HL-60/S4 treated with retinoic acid at 250 ng/mL for 4 days and 3 days (cell line): Measurements from ENCODE around the gene CHN2.

Source experiments
- in situ Hi-C: fragments of 300-500 bp; cut with MboI; formaldehyde crosslinking; loops from 2 replicates; pipeline ENCODE4 v1.7.0; 2022; ENCODE audit warnings: low sequenced_read_pairs

The CHN2 gene

GRCh38 chr7:29216128-29216527 is 21.6 kb downstream of the CHN2 start:
- in situ Hi-C loops: no loop called here

GRCh38 chr7:29217113-29217512 is 22.5 kb downstream of the CHN2 start:
- in situ Hi-C loops: no loop called here

DNA sequence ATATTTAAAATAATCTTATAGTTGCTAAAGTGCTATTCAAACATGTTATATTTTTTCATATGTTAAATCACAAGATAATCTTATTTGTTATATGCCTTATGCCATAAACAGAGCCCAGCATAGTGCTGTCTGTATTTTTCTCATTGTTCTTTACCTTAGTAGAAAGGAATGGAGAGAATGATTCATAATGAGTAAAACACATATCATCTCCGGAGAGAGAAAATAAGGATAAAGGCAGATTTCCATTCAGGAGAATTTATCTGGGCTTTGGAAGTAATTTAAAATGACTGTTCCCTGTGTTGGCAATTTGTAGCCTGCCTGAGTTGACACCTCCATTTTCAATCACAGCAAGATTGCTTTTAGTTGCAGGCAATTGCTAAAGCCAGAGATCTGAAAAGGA is 30.2 kb downstream of the CHN2 start:
- in situ Hi-C loops: no loop called here

- in situ Hi-C loops: no loop called here
Observed at GRCh38 chr7:29228289-29229011, 33.9 kb downstream of the CHN2 start.

DNA sequence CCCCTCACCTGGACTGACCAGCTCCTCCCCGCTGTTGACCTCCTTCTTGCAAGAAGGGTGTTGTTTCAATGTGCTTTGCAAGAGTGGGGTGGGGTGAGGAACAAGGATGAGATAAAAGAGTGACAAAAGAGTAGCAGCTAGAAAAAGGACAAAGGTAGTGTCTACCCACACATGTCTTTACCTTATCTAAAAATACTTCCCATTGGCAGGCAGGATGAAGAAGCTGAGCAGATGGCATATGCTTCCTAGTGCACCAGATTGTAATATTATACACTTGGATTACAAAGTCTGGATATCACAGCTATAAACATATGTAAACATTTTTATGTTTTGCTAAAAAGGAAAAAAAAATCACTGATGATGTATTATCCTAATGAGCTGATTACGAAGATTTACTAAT is 34.5 kb downstream of the CHN2 start:
- in situ Hi-C loops: no loop called here

DNA sequence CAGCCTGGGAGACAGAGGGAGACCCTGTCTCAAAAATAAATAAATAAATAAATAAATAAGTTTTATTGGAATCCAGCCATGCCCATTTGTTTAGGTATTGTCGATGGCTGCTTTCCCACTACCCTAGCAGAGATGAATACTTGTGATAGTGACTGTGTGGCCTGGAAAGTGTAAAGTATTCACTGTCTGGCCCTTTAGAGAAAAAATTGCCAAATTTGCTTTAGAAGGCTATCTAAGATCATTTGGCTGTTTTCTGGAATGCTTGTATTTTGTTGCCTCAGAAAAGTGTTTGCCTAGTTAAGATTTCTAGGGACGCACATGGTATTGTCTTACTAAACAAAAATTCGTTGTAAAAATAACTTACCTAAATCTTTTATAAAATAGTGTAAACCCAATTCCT is 35.4 kb downstream of the CHN2 start:
- in situ Hi-C loops: no loop called here

GRCh38 chr7:29230871-29231345 is 36.3 kb downstream of the CHN2 start:
- in situ Hi-C loops: no loop called here

DNA sequence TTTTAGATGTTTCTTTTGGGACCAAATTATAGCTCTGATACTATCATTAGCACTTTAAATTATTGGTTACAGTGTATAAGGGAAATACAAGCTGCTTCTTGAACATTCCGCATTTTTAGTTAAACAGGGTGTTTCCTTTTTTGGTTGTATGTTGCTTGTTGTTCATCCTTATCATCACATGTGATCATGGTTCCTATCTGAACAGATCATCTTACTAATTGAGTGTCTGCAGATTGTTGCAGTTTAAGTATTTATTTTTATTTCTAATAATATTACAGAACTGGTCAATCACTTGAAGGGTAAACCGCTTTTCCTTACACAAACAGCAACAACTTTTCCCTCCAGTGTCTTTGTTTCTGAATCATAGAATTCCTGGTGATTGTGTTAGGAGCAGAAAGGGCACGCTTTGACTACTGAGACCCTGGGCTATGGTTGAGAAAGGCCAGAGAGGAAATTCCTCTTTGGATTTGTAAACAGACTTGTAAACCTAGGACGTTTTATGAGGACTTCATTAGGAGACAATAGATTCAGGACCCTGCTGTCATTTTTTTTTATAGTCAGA is 37.2 kb downstream of the CHN2 start:
- in situ Hi-C loops: no loop called here

- in situ Hi-C loops: no loop called here
Observed at GRCh38 chr7:29234438-29234837, 39.9 kb downstream of the CHN2 start.

- in situ Hi-C loops: no loop called here
Observed at GRCh38 chr7:29236071-29236580, 41.6 kb downstream of the CHN2 start.

GRCh38 chr7:29236649-29237048 is 42.1 kb downstream of the CHN2 start:
- in situ Hi-C loops: no loop called here

- in situ Hi-C loops: no loop called here
Observed at GRCh38 chr7:29237489-29237888, 42.9 kb downstream of the CHN2 start.

- in situ Hi-C loops: no loop called here
Observed at GRCh38 chr7:29239638-29240037, 45.1 kb downstream of the CHN2 start.

GRCh38 chr7:29242265-29242664 is 47.7 kb downstream of the CHN2 start:
- in situ Hi-C loops: no loop called here

- in situ Hi-C loops: no loop called here
Observed at GRCh38 chr7:29243910-29244655, 49.5 kb downstream of the CHN2 start.

DNA sequence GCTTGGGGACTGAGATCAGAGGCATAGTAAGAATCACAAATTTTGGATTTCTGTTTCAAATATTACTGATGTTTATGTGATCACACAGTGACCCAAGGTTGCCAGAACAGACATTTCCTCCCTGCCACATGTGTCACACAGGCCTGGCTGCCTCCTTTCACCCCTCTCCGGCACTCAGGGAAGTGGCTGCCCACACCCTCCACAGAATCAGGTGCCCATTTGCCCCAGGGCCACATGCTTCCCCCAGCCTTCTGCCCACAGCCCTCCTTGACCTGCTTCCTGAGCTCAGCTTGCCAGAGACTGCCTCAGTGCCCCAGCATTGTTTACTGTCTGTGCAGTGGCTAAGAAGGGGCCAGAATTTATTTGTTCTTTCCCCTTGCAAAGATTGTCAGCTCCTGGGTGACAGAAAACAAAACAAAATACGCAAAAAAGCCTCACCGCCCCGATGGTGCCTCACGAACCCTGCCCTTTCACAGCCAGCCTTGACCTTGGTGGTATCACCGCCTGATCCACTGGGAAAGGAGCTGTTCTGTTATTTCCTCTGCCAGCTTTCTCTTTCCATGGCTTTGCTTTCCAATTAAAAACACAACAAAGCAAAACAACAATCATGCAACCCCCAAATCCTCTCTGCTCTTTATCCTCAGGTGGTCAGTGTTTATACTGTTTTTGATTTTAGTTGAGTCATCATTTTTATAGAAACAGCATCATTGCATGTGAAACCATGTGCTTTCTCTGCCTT is 52.8 kb downstream of the CHN2 start:
- in situ Hi-C loops: no loop called here

DNA sequence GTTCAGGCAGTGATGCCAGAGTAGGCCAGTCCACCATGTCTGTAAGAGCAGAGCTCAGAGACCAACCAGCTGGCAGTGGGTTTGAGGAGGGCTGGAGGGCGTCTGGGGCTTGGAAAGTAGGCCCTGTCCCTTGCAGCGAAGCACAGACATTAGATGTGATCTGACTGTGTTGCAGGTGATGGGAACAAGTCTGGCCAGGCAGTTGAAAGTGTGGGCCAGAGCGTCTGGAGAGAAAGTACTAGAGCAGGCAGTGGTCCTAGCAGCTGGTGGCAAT is 53.3 kb downstream of the CHN2 start:
- in situ Hi-C loops: no loop called here

GRCh38 chr7:29248713-29249382 is 54.3 kb downstream of the CHN2 start:
- in situ Hi-C loops: no loop called here

DNA sequence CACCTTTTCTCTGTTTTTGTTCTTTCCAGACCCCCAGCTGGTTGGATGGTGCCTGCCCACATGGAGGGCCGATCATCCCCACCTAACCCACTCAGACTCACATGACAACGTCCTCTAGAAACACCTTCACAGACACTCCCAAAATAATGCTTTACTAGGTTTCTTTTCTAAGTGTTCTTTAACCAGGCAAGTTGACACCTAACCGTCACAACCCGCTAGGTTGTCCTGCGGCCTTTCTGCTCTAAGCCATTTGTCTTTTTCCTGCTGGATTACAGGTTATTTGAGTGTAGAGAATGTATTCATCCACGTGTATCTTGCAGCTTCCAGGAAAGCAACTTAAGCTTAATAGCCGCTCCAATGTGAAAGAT is 54.8 kb downstream of the CHN2 start:
- in situ Hi-C loops: no loop called here

GRCh38 chr7:29249860-29250259 is 55.3 kb downstream of the CHN2 start:
- in situ Hi-C loops: no loop called here

GRCh38 chr7:29253225-29253624 is 58.6 kb downstream of the CHN2 start:
- in situ Hi-C loops: no loop called here
